CD4-positive, alpha-beta T cell treated with Interleukin-10 for 1 hour (primary cell): ENCODE measurements around the gene UBE4B.
A peak's percentile ranks its signal among the peaks of the same experiment; 100 is the strongest.
"Not testable (repeated sequence)": the region's sequence is repeated elsewhere in the genome, so short reads cannot be mapped to it uniquely, and the experiment has no call there.

Experiments
- DNase-seq: peaks from one replicate; pipeline ENCODE4 v3.0.0-alpha.2; 2020

Gene UBE4B

DNA sequence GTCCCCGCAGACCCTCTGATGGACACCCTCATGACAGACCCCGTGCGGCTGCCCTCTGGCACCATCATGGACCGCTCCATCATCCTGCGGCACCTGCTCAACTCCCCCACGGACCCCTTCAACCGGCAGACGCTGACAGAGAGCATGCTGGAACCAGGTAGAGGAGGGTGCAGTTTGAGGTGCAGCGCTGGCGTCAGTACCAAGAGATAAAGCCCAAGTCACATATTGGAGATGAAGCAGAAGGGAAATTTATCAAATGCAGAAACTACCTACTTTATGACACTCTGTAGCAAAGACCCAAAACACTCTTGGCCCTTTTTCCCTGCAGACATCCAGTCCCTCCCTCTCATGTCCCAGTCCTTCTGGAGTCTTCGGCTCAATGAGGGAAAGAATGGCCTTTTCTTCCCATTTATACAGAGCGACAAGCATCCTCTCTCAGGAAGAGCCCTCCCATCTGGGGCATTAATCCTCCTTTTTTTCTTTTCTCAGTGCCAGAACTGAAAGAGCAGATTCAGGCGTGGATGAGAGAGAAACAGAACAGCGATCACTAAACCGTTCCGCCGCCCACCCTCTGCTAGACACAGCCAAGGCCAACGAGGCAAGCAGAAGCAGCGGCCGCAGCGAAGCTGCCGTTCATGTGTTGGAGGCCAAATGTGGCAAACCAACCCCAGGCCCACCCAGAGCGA, 146.8 kb downstream of the UBE4B start:
- no peak for DNase-seq

DNA sequence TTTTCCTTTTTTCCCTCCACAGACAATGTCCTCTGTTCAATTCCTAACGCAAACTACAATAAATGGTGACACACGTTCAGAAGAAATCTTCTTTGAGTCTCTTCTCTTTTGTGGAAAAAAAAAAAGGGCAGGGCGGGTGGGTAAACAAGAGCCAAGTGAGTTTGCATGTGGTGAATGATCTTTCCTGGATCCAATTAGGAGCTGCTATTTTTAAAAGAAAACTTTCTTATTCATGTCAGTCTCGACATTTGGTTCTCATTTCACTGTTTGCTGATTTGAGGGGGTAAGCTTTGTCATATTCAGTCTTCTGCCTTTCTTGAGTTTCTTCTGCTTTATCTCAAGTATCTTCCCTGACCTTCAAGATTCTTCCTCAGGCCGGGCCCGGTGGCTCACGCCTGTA, 148.4 kb downstream of the UBE4B start:
- DNase-seq = no peak

DNA sequence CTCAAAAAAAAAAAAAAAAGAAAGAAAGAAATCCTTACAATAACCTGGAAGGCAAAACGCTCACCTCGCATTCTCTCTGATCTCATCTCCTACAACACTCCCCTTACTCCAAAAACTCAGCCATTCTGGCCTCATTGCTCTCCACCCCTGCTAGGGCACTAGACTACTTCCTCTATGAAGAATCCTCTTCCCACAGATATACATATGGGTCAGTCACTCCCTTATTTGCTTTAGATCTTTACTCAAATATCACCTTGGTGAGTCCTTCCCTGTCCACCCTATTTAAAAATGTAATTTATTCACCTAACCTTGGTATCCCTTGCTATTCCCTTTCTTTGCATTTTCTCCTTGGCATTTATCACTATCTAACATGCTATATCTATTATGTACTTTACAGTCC, 153.0 kb downstream of the UBE4B start:
- DNase-seq = no peak

DNA sequence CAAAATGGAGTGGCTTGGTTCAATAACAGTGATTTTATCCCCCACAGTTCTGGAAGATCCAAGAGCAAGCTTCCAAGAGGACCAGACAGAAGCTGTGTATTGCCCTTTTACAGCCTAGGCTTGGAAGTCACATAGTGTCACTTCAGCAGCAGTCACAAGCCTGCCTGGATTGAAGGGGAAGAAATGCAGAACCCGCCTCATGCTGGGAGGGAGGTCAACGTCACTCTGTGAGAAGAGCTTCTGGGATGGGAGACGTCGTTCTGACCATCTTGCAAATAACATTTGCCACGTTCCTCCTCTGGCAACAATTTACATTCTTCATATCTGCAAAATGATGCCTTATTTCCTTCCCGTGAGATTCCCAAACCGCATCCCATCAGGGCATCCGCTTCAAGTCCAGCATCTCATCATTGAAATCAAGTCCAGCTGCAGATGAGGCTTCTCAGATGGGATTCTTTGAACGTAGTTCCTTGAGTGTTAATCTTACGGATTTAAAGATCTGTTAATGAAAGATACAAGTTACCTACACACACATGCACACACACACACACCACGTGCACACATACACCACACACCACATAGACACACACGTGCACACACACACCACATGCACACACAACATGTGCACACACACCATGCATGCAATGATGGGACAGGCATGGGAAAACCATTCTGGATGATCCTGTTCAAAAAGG, 153.7 kb downstream of the UBE4B start:
- DNase-seq = no peak

DNA sequence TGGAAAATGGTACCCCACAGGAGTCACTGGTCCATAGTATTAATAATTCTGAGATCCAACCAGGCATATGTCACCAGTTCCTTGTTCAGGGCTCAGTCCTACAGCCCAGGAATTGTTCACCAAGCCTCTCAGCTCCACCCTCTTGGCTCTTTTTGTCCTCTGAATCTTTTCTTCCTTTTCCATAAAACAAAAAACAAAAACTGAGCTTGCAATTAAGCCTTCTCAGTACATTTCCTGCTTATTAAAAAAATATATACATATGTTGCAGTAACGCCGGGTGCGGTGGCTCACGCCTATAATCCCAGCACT, 154.2 kb downstream of the UBE4B start:
- no peak for DNase-seq

DNA sequence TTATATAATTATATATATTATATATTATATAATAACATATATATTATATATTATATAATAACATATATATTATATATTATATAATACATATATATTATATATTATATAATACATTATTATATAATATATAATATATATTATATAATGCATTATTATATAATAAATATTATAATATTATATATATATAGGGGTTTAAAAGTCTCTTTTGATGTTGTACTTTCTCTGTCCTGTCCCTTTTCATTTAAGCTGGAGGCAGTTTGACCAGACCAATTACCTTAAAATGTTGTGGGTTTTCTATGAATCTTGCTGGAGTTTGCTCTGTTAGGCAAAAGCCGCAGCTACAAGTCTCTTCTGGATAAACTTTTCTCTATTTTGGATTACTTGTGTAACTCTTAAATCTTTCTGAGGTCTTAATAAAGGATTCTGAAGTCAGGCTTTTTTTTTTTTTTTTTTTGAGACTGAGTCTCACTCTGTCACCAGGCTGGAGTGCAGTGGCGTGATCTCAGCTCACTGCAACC, 155.4 kb downstream of the UBE4B start:
- no peak for DNase-seq

DNA sequence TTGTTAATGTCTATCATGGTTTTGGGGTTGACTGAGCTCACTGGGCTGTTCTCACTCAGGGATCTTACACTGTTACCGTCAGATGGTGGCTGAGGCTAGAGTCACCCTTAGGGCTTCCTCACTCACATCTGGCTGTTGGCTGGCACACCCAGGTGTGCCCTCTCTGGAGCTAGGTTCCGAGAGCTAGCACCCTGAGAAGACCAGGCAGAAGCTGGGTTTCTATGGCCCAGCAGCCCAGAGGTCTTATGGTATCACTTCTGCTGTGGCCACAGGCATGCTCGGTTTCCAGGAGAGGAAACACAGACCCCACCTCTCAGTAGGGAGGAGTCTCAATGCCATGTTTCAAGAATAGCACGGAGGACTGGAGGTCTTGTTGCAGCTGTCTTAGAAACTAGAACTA, 156.9 kb downstream of the UBE4B start:
- DNase-seq = no peak

DNA sequence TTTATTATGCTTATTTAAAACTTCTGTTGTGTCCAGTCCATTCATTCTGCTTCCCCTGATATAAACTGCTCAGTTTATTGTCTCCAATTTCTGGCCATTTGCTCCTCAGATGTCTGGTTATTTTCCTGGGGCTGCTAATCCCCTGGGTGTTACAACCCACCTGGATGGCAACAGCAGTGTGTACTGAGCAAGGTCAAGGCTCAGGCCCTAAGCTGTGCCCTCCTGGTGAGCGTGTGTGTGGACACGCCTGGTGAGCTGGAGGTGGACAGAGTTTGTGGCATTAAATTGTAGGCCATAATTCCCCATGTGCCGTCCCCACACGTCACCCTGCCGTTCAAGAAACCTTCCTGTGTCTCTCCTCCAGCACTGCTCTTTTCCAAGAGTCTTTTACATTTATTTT, 159.5 kb downstream of the UBE4B start:
- no peak for DNase-seq

DNA sequence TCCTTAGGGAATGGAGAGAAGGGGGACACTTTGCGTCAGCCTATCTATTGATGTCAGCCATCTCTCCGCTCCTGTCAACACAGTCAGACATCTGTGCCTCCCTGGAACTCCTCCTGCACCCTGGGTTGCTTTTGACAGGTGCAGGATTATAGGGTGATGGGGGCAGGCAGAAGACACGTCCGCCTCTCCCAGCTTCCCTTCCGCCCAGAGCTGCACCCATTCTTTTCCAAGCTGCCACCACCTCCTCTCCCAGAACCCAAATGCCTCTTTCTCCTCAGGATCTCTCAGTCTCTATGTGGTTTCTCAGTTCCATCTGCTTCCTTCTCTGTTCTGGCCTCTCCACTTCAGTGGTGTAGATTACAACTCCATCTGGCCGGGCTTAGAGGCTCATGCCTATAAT, 160.5 kb downstream of the UBE4B start:
- DNase-seq = no peak

DNA sequence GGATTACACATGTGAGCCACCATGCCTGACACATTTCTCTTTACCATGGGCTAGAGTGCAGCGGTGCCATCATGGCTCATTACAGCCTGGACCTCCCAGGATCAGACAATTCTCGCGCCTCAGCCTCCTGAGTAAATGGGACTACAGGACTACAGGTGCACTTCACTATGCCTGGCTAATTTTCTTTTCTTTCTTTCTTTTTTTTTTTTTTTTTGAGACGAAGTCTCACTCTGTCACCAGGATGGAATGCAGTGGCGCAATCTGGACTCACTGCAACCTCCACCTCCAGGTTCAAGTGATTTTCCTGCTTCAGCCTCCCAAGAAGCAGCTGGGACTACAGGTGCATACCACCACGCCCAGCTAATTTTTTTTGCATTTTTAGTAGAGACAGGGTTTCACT, 162.8 kb downstream of the UBE4B start:
- no peak for DNase-seq

DNA sequence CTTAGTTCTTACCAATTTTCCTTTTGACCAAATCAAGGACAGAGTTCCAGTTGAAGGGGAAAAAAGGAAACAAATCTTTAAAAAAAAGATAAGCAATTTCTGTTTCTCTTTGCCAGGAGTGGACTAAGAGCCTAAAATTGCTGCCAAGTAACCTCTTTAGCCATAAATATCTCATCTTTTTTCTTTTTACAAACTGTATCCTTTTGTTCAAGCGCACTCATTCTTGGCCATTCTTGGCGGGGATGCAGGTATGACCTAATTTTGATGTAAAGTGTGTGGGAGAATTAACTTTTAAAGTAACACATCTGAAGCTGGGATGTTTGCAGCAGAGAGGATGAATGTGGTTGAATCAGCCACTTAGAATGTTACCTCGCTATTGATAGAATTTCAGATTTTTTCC, 164.2 kb downstream of the UBE4B start:
- no peak for DNase-seq

DNA sequence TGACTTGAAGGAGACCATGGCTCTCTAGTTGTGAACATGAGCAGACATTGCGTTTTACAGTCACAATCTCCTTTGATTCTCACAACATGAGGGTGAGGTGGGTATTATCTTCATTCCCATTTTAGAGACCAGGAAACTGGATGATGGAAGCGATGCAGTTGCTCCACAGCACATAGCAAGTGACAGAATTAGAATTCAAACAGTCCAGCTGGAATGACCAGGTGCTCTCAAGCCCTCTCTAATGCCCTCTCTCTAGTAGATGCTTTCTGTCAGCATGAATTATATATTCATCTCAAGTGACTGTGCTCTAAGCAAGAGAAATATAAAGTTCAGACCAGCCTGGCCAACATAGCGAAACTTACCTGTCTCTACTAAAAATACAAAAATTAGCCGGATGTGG, 167.9 kb downstream of the UBE4B start:
- DNase-seq = no peak

DNA sequence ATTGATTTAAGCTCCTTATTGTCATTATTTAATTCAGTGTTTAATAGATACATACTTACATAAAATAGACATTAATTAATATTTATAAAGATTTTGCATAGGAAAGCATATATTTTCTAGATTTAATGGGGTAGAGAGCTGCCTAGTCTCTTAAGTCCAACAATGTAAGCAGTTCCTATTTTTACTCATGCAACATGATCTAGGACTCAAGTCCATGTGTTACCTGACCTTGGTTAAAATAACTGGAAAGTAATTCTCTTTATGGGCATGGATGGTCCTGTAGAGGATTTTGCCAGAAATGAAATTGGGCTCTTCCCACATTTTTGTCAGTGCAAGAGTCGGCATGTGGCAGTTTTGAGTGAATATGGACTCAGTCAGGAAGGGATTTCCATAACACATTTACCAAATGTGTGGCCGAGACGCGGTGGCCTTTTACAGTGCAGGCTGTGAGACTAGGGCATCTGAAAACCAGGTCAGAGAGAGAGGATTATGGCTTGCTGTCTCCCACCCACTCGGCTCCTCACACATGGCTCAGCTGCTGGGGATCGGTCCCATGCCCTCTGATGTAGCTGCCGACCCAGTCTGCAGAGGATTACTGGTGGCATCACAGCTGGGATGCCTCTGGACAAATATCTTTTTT, 171.4 kb downstream of the UBE4B start:
- no peak for DNase-seq

DNA sequence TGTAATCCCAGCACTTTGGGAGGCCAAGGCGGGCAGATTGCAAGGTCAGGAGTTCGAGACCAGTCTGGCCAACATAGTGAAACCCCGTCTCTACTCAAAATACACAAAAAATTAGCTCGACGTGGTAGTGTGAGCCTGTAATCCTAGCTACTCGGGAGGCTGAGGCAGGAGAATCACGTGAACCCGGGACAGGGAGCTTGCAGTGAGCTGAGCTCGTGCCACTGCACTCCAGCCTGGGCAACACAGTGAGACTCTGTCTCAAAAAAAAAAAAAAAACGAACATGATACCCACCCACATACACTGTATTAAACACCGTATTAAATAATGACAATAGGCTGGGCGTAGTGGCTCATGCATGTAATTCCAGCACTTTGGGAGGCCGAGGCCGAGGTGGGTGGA, 172.4 kb downstream of the UBE4B start:
- DNase-seq = not testable (repeated sequence)

DNA sequence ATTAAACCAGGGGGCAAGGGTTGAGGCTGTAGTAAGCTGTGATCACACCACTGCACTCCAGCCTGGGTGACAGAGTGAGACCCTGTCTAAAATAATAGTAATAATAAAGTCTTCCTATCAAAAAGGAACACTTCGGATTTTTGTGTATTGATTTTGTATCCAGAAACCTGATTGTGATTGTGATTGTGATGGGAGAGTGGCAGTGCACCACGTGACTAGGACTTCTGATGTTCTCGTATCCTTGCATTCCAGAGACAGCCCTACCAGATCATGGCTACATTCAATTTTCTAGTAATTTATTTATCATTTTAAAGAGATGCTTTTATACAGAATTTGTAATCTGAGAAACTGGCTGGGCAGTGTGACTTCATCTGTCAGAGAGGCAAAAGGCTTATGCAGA, 175.1 kb downstream of the UBE4B start:
- no peak for DNase-seq

DNA sequence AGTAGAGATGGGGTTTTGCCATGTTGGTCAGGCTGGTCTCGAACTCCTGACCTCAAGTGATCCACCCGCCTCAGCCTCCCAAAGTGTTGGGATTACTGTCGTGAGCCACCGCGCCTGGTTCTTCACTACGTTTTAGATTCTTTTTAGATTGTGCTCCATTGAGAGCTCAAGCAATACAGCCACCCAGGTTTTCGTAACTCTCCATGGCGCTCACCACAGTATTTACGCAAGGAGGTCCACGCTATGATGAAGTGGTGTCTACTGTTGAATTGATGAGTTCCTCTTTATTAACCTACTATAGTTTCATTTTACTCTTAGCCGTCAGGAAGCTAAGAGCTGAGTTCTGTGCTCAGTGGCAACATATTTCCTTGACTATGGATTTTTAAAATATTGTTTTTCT, 175.8 kb downstream of the UBE4B start:
- no peak for DNase-seq

DNA sequence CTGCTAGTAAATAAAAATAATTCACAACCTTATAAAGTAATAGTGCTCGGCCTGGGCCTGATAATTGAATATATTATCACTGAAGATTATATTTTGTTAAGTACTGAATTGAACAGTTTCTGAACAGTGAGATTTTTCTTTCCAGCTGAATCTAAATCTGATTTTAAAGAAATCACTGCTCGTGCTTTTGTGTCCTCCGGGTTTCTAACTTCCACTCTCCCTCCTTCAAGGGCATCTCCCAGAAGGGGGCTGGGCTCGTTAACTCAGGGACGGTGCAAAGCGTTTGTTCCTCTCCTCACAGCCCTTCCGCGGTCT, 176.8 kb downstream of the UBE4B start:
- DNase-seq = no peak

DNA sequence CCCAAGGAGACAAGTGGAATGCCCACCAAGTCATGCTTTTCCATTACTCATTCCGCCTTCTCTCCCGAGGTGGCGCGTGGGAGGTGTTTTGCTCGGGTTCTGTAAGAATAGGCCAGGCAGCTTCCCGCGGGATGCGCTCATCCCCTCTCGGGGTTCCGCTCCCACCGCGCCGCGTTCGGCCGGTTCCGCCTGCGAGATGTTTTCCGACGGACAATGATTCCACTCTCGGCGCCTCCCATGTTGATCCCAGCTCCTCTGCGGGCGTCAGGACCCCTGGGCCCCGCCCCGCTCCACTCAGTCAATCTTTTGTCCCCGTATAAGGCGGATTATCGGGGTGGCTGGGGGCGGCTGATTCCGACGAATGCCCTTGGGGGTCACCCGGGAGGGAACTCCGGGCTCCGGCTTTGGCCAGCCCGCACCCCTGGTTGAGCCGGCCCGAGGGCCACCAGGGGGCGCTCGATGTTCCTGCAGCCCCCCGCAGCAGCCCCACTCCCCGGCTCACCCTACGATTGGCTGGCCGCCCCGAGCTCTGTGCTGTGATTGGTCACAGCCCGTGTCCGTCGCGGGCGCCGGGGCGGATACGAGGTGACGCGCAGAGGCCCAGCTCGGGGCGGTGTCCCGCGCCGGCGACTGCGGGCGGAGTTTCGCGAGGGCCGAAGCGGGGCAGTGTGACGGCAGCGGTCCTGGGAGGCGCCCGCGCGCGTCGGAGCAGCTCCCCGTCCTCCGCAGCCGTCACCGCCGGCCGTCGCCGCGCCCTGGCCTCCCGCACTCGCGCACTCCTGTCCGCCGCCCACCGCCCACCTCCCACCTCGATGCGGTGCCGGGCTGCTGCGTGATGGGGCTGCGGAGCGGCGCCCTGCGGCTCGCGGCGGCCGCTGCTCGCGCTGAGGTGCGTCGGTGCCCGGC, 177.4 kb downstream of the UBE4B start, which contains the start of gene KIF1B:
TSS of gene KIF1B (plus strand) at position 666 of the 906 bp plus-strand sequence. CDS start 21,759 bp downstream, outside the sequence.
- DNase-seq = peak; percentile 97

DNA sequence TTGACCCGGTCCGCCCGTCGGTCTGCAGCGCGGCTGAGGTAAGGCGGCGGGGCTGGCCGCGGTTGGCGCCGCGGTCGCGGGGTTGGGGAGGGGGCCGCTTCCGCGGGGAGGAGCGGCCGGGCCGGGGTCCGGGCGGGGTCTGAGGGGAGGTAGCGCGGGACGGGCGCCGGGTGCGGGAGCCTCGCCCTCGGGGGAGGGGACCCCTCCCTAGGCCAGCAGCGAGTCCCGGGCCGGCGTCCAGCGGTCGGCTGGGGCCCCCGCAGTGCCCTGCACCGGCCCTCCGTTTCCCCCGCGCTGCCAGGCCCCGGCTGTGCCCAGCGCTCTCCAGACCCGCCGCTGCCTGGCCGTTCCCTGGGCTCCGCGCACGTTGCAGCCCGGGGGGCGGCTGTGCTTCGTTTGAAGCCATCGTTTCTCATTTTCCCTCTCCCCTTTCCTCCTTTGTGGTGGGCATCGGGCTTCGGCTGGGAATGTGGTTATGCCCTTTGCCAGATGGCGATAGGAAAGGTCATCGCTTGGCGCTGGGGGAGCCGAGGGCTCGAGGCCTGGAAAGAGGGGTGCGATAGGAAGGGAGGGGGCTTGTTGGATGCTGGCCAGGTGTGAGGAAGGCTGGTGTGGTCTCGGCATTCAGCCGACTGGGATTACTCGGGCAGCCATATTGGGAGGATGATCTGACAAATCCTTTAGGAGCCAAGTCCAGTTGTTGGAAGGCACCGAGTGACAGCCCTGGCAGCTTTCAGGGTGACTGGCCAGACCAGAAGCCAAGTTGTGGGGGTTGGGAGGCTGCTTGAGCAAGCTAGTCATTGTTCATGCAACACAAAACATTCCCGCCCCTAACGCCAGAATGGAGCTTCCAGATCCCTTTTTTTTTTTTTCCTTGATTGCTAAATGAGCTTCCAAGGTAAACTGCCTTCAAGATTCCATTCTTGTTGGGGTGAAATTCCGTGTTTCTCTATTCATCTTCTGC, 178.4 kb downstream of the UBE4B start:
- no peak for DNase-seq

DNA sequence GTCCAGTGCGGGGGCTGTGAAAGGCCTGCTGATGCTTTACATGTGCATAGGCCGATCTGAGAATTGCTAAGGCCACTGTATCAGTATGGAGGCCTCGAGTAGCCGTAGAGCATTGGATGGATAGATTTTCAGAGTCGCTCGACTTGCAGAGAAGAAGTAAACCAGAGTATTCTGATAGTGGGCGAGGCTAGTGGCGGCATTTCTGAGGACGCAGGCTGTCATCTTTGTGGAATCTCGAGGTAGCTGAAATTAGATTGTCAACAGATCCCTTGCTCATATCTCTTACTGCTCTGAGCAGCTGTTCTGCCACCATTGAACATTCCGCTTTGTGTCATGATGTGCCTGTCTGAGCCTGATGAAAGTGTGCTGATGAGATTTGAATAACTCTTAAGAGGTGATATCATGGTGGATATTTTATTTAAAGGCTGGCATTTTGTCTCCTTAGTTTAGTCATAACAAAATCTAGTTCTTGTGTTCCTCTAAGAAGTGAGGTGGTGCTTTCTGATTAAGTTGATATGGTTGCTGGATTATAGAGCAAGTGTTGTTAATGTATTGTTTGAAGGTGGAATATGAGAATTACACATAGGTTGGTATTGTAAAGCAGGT, 179.2 kb downstream of the UBE4B start:
- DNase-seq = no peak

DNA sequence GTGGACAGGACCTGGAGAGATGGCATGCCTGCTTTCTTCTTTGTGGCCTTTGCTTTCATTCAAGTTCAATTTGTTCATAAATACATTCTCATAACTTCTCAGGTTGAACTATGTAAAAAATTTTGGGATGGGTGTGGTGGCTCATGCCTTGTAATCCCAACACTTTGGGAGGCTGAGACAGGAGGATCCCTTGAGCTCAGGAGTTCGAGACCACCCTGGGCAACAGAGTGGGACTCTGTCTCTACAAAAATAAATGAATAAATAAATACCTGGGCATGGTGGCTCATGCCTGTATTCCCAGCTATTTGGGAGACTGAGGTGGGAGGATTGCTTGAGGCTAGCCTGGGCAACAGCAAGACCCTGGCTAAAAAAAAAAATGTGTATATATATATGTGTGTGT, 179.7 kb downstream of the UBE4B start:
- DNase-seq = no peak
